ENCODE measurements around the gene OLFM2. TPM values are rescaled to one million over a fixed set of nuclear protein-coding genes. Genes with fewer than 3 reads are reported as not detected.

OLFM2 gene
- total RNA-seq, 4 donors from 2014 or later: 51.5 to 114 (median 101) TPM

DNA sequence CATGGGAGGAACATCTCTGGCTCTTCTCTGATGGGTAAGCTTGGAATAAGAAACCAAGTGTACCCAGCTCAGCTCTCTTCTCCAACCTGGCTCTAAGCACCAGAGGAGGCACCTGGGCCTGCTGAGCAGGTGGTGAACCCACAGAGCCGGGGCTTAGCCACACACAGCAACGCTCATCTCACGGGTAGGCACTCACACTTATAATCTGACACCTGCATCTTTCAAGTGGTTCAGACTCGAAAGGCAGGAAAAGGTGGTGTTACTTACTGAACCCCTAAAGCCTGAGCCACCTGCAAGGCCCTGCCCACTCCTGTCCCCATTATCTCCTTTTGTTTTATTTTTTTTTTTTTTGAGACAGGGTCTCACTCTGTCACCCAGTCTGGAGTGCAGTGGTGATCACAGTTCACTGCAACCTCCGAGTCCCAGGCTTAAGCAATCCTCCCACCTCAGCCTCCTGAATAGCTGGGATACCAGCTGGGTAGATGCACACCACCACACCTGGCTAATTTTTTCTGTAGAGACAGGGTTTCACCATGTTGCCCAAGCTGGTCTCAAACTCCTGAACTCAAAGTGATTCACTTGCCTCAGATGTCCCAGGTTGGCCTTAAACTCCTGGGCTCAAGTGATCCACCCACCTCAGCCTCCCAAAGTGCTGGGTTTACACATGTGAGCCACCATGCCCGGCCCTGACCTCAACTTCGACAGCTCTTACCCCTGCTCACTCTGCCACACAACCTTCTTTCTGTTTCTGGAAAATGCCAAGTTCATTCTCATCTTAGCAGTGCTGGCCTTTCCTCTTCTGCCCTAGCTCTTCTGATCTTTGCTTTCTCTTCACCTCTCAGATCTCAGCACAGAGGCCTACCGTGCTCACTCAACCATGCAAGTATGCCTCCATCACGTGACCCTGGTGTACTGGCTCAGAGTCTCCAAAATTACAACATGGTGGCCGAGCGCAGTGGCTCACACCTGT is 127.2 kb downstream of the OLFM2 start:
- Histone ChIP-seq H3K9me3 (no peaks in the 10 kb centered on the region), H3K4me1 (no peaks in the 10 kb centered on the region), H3K4me3 (no peak overlapping the region), H3K36me3 (peaks cover 54% of the 10 kb centered on the region), H3K27me3 (no peaks in the 10 kb centered on the region), H3K27ac (no peak overlapping the region)
- no peak for DNase-seq (ENCODE audit: low spot score in 2 of 2)
- 87% methylated on average over 11 of the region's 11 CpGs for WGBS
- TF ChIP-seq POLR2AphosphoS5 (IDR thresholded peaks at IDR 0.05) (no peak), POLR2A (IDR thresholded peaks at IDR 0.05) (no peak), EP300 (IDR thresholded peaks at IDR 0.05) (no peak)
- TF ChIP-seq, protein P1, sequence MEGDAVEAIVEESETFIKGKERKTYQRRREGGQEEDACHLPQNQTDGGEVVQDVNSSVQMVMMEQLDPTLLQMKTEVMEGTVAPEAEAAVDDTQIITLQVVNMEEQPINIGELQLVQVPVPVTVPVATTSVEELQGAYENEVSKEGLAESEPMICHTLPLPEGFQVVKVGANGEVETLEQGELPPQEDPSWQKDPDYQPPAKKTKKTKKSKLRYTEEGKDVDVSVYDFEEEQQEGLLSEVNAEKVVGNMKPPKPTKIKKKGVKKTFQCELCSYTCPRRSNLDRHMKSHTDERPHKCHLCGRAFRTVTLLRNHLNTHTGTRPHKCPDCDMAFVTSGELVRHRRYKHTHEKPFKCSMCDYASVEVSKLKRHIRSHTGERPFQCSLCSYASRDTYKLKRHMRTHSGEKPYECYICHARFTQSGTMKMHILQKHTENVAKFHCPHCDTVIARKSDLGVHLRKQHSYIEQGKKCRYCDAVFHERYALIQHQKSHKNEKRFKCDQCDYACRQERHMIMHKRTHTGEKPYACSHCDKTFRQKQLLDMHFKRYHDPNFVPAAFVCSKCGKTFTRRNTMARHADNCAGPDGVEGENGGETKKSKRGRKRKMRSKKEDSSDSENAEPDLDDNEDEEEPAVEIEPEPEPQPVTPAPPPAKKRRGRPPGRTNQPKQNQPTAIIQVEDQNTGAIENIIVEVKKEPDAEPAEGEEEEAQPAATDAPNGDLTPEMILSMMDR (IDR thresholded peaks at IDR 0.05): no peak

DNA sequence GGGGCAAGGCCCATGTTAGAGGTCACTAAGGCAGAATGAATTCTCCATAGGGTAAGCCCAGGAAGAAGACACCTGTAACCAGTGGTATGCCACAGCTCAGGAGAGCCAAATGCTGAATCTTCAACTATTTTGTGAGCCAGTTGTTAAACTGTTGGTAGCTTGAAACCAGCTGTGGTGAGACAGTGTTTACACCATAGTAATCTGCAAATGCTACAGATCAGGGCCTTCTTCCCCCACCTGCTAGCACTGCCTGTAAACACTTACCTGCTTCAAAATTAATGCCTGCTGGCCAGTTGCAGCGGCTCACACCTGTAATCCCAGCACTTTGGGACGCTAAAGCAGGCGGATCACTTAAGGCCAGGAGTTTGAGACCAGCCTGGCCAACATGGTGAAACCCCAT is 129.5 kb downstream of the OLFM2 start:
- H3K36me3 ChIP-seq: peaks cover 45% of the 10 kb centered on the region
- DNase-seq (ENCODE audit: low spot score in 2 of 2): no peak
- H3K9me3 ChIP-seq: no peaks in the 10 kb centered on the region
- no peak overlapping the region for H3K4me3 ChIP-seq
- no peaks in the 10 kb centered on the region for H3K4me1 ChIP-seq
- H3K27ac ChIP-seq: no peak overlapping the region
- WGBS: 100% methylated on average over 3 of the region's 3 CpGs
- no peak for TF ChIP-seq POLR2A (IDR thresholded peaks at IDR 0.05)
- TF ChIP-seq, protein P1 (IDR thresholded peaks at IDR 0.05): no peak
- no peaks in the 10 kb centered on the region for H3K27me3 ChIP-seq

Other genes starting within 250 kb of the OLFM2 start
- 10 to 100 TPM in 2 of 4 donors, 1 to 10 TPM in 2; 6.8 to 13.5 (median 11.2) TPM for gene ZNF846, start 167.8 kb downstream of the OLFM2 start, total RNA-seq
- 10 to 100 TPM; 22.2 to 39.9 (median 29.8) TPM for gene FBXL12, start 117.4 kb downstream of the OLFM2 start, total RNA-seq
- gene UBL5, start 108.6 kb downstream of the OLFM2 start, total RNA-seq: 100 to 1,000 TPM; 170 to 337 (median 261) TPM
- gene PIN1, start 101.2 kb downstream of the OLFM2 start, total RNA-seq: 10 to 100 TPM; 60.5 to 75.9 (median 65.8) TPM
- gene COL5A3, start 74.0 kb upstream of the OLFM2 start, total RNA-seq: 10 to 100 TPM; 13.4 to 30.6 (median 18.8) TPM
- not detected for gene RDH8, start 77.0 kb upstream of the OLFM2 start, total RNA-seq
- gene SHFL, start 149.8 kb upstream of the OLFM2 start, total RNA-seq: 10 to 100 TPM; 11.8 to 26.7 (median 22.3) TPM
- gene ANGPTL6, start 166.2 kb upstream of the OLFM2 start, total RNA-seq: 1 to 10 TPM in 1 of 4 donors, under 1 TPM in 2, not detected in 1; 0.38 to 1.1 (median 0.42) TPM
- gene PPAN, start 169.8 kb upstream of the OLFM2 start, total RNA-seq: 10 to 100 TPM; 41.9 to 55.1 (median 46.8) TPM
- 10 to 100 TPM; 16.4 to 32.9 (median 19.9) TPM for gene P2RY11, start 175.2 kb upstream of the OLFM2 start, total RNA-seq
- 100 to 1,000 TPM; 211 to 315 (median 225) TPM for gene EIF3G, start 183.4 kb upstream of the OLFM2 start, total RNA-seq

Measured in suprapubic skin (tissue), 4 donors.